Endodermal cell (in vitro differentiated cells): ENCODE data around the gene C8B. TPM values are rescaled to one million over a fixed set of nuclear protein-coding genes. Genes with fewer than 3 reads are reported as not detected.

Experiments
- DNase-seq: peaks from one replicate; pipeline ENCODE4 v3.0.0-alpha.2; 2017
- H3K27ac ChIP-seq: 2 replicates; pipeline ENCODE4 v1.5.1; 2013; ENCODE audit warnings: mild to moderate bottlenecking, low read depth, low read length, moderate library complexity
- H3K27me3 ChIP-seq: 2 replicates; pipeline ENCODE4 v1.6.1; 2013; ENCODE audit warnings: mild to moderate bottlenecking, low read length, moderate library complexity; ENCODE audit not compliant: insufficient read depth, control insufficient read depth, poor library complexity, severe bottlenecking
- H3K36me3 ChIP-seq: 2 replicates; pipeline ENCODE4 v1.7.0; 2013; ENCODE audit warnings: mild to moderate bottlenecking, low read length, moderate library complexity; ENCODE audit not compliant: control insufficient read depth, insufficient read depth
- H3K4me1 ChIP-seq: one replicate; pipeline ENCODE4 v1.7.0; 2013; ENCODE audit warnings: low read length; ENCODE audit not compliant: control insufficient read depth, insufficient read depth
- H3K4me3 ChIP-seq: 2 replicates; pipeline ENCODE4 v1.5.1; 2013; ENCODE audit warnings: mild to moderate bottlenecking, low read length, moderate library complexity
- H3K9ac ChIP-seq: 2 replicates; pipeline ENCODE4 v1.6.1; 2013; ENCODE audit warnings: mild to moderate bottlenecking, low read length, moderate library complexity; ENCODE audit not compliant: poor library complexity, severe bottlenecking; ENCODE audit errors: extremely low read depth
- H3K9me3 ChIP-seq: 2 replicates; pipeline ENCODE4 v1.6.1; 2013; ENCODE audit warnings: mild to moderate bottlenecking, low read length, moderate library complexity; ENCODE audit not compliant: control insufficient read depth
- H3K27ac Mint-ChIP-seq: 2 replicates; pipeline ENCODE4 v1.8.0; 2020; ENCODE audit warnings: mixed read lengths
- H3K27me3 Mint-ChIP-seq: 2 replicates; pipeline ENCODE4 v1.8.0; 2021; ENCODE audit warnings: mild to moderate bottlenecking, mixed read lengths; ENCODE audit not compliant: insufficient read depth
- H3K36me3 Mint-ChIP-seq: 2 replicates; pipeline ENCODE4 v1.8.0; 2020; ENCODE audit warnings: low read depth, mixed read lengths
- H3K4me1 Mint-ChIP-seq: 2 replicates; pipeline ENCODE4 v1.8.0; 2020; ENCODE audit warnings: mixed read lengths
- H3K4me3 Mint-ChIP-seq: 2 replicates; pipeline ENCODE4 v1.8.0; 2020; ENCODE audit warnings: mild to moderate bottlenecking, moderate library complexity, mixed read lengths
- H3K9me3 Mint-ChIP-seq: 2 replicates; pipeline ENCODE4 v1.8.0; 2020; ENCODE audit warnings: mild to moderate bottlenecking, mixed read lengths
- CTCF ChIP-seq: fragments of 200-600 bp; sonication (generic); conservative IDR thresholded peaks from 2 replicates; pipeline ENCODE4 v1.5.0; 2021; ENCODE audit warnings: antibody characterized with exemption, mild to moderate bottlenecking
- WGBS, 2 experiments: methylation state at CpG; one replicate each; pipeline versions ENCODE4 v1.1.5 to v1.1.7; 2013; ENCODE audit warnings: missing lambda C conversion rate in 2 of 2, mixed read lengths in 1 of 2; ENCODE audit not compliant: insufficient coverage in 1 of 2, insufficient read length in 1 of 2; 5-methylcytosine and 5-hydroxymethylcytosine counted together
- total RNA-seq, 2 donors: library from RNA; stranded (reverse); fragmentation: NEBNext Ultra II Directional in 1 of 2; extraction: Animal tissue kit (Norgen Biotek cat#: 25700) in 1 of 2; gene quantifications; 2 replicates in 1 of 2; 3 replicates in 1 of 2; pipeline ENCODE4 v1.2.1, GENCODE V29; 2021

The C8B gene
- total RNA-seq, 2 donors from 2014 or later: not detected

GRCh38 chr1:56986397-56986796, 20.6 kb upstream of the C8B start:
- DNase-seq: no peak
- WGBS, 2 experiments: 82 to 89% methylated on average over 2 of the region's 2 CpGs
- no peaks in the 10 kb centered on the region for H3K36me3 ChIP-seq
- Mint-ChIP-seq H3K27me3 (peaks cover 15% of the 10 kb centered on the region), H3K4me1 (peaks cover 18% of the 10 kb centered on the region), H3K36me3 (no peaks in the 10 kb centered on the region), H3K27ac (no peak overlapping the region), H3K9me3 (no peaks in the 10 kb centered on the region), H3K4me3 (no peak overlapping the region)
- no peaks in the 10 kb centered on the region for H3K4me1 ChIP-seq
- H3K9me3 ChIP-seq: no peaks in the 10 kb centered on the region
- H3K27ac ChIP-seq: no peak overlapping the region
- peaks cover 4% of the 10 kb centered on the region for H3K27me3 ChIP-seq
- H3K9ac ChIP-seq: no peak overlapping the region
- no peak overlapping the region for H3K4me3 ChIP-seq
- no peak for TF ChIP-seq CTCF

- H3K4me3 Mint-ChIP-seq: no peak overlapping the region
- peaks cover 18% of the 10 kb centered on the region for H3K27me3 Mint-ChIP-seq
- no peaks in the 10 kb centered on the region for H3K9me3 Mint-ChIP-seq
- TF ChIP-seq CTCF: no peak
- no peaks in the 10 kb centered on the region for H3K27me3 ChIP-seq
- H3K4me1 ChIP-seq: no peaks in the 10 kb centered on the region
- WGBS, 2 experiments: 94% methylated on average over 2 of the region's 2 CpGs; no CpG with 5 or more reads in 1 of the 2 experiments
- no peak overlapping the region for H3K27ac Mint-ChIP-seq
- peaks cover 18% of the 10 kb centered on the region for H3K4me1 Mint-ChIP-seq
- H3K9me3 ChIP-seq: no peaks in the 10 kb centered on the region
- H3K36me3 Mint-ChIP-seq: no peaks in the 10 kb centered on the region
- H3K4me3 ChIP-seq: no peak overlapping the region
- H3K9ac ChIP-seq: no peak overlapping the region
- no peak for DNase-seq
- H3K36me3 ChIP-seq: no peaks in the 10 kb centered on the region
- no peak overlapping the region for H3K27ac ChIP-seq
Observed at GRCh38 chr1:56985857-56986256, 20.0 kb upstream of the C8B start.

- TF ChIP-seq CTCF: no peak
- H3K27me3 Mint-ChIP-seq: peaks cover 21% of the 10 kb centered on the region
- H3K36me3 ChIP-seq: no peaks in the 10 kb centered on the region
- H3K27ac ChIP-seq: no peak overlapping the region
- 78 to 86% methylated on average over 4 to 6 of the region's 6 CpGs for WGBS, 2 experiments
- H3K4me3 ChIP-seq: no peak overlapping the region
- H3K36me3 Mint-ChIP-seq: no peaks in the 10 kb centered on the region
- H3K9me3 ChIP-seq: no peaks in the 10 kb centered on the region
- no peaks in the 10 kb centered on the region for H3K4me1 ChIP-seq
- H3K9me3 Mint-ChIP-seq: no peaks in the 10 kb centered on the region
- H3K4me3 Mint-ChIP-seq: no peak overlapping the region
- DNase-seq: no peak
- peaks cover 18% of the 10 kb centered on the region for H3K4me1 Mint-ChIP-seq
- H3K27me3 ChIP-seq: peaks cover 11% of the 10 kb centered on the region
- no peak overlapping the region for H3K27ac Mint-ChIP-seq
- H3K9ac ChIP-seq: no peak overlapping the region
Observed at GRCh38 chr1:56983484-56983883, 17.7 kb upstream of the C8B start.
